ENCODE measurements around the gene RPL35A. TPM values are rescaled to one million over a fixed set of nuclear protein-coding genes. Genes with fewer than 3 reads are reported as not detected.
"Not testable (repeated sequence)": the region's sequence is repeated elsewhere in the genome, so short reads cannot be mapped to it uniquely, and the experiment has no call there.

RPL35A gene
- total and polyA plus RNA-seq, 7 donors: 603 to 2,719 (median 1,719) TPM

DNA sequence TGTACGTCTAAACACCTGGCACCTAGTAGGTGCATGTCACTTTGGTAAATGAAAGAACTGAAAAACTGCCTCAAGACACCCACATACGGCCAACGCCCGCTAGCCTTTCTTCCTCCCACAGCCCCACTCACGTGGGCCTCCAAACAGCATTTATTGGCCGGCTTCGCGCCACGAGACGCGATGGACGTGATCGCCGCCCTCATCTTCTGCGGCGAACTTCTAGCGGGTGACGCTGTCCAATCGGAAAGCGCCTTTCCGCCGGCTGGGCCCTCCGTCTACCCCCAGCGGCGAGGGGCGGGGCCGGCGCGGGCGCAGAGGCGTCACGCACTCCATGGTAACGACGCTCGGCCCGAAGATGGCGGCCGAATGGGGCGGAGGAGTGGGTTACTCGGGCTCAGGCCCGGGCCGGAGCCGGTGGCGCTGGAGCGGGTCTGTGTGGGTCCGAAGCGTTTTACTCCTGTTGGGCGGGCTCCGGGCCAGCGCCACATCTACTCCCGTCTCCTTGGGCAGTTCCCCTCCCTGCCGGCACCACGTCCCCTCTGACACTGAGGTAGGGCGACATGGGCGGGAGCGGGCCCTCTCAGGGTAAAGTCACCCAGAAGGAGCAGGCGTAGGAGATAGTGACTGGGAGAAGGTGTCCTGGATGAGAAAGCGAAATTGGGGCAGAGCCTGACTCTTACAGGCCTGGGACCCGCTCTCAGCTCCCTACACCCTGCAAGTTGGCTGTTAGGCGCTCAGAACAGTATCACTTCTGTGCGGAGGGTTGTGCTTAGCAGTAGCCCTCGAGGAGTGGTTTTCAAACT, 10.1 kb downstream of the RPL35A start, which contains the start of gene LMLN:
Gene LMLN (plus strand): TSS at position 327 of the 803 bp plus-strand sequence. CDS start 29 bp downstream, at position 356.
- no peaks in the 10 kb centered on the region for H3K9me3 ChIP-seq
- DNase-seq: peak; percentile 98
- no peaks in the 10 kb centered on the region for H3K27me3 ChIP-seq
- intact Hi-C loops (cut with DNase I): loop anchor here (1.0 to 10.0 kb wide), 2 partner anchors 10 to 125 kb away; partner anchors contain the start of gene RPL35A
- H3K4me1 ChIP-seq: peaks cover 0 to 28% (median 23%) of the 10 kb centered on the region in 4 donors
- WGBS, 2 donors: 0% methylated on average over 62 of the region's 62 CpGs
- peak within 1 kb of the TSS; percentile 75 to 85 (median 78) for H3K4me3 ChIP-seq
- peaks cover 0 to 20% (median 16%) of the 10 kb centered on the region in 4 donors for H3K36me3 ChIP-seq
- peak within 1 kb of the TSS; percentile 84 to 87 (median 86) for H3K27ac ChIP-seq
- TF ChIP-seq POLR2AphosphoS5 (IDR thresholded peaks at IDR 0.05) (peak; percentile 89 to 94 (median 92)), POLR2A (IDR thresholded peaks at IDR 0.05) (peak; percentile 53 to 67), CTCF (IDR thresholded peaks at IDR 0.05) (no peak), EP300 (IDR thresholded peaks at IDR 0.05) (peak in 1 of 4 donors; percentile 40)

- Histone ChIP-seq H3K9me3 (no peaks in the 10 kb centered on the region), H3K4me3 (peak overlapping the region; percentile 75 to 85 (median 78)), H3K4me1 (peaks cover 0 to 28% (median 23%) of the 10 kb centered on the region in 4 donors), H3K27me3 (no peaks in the 10 kb centered on the region), H3K27ac (peak overlapping the region; percentile 84 to 87 (median 86)), H3K36me3 (peaks cover 0 to 11% (median 7%) of the 10 kb centered on the region in 4 donors)
- DNase-seq: no peak
- WGBS, 2 donors: 9 to 10% methylated on average over 23 of the region's 23 CpGs
- intact Hi-C loops (cut with DNase I): loop anchor here (1.0 kb wide), 1 partner anchor 11 kb away; the partner anchor contains the start of gene RPL35A
- TF ChIP-seq POLR2AphosphoS5 (IDR thresholded peaks at IDR 0.05): no peak
- no peak for TF ChIP-seq POLR2A (IDR thresholded peaks at IDR 0.05)
- no peak for TF ChIP-seq CTCF (IDR thresholded peaks at IDR 0.05)
- no peak for TF ChIP-seq EP300 (IDR thresholded peaks at IDR 0.05)
Measured at GRCh38 chr3:197960694-197961581, 10.9 kb downstream of the RPL35A start.

DNA sequence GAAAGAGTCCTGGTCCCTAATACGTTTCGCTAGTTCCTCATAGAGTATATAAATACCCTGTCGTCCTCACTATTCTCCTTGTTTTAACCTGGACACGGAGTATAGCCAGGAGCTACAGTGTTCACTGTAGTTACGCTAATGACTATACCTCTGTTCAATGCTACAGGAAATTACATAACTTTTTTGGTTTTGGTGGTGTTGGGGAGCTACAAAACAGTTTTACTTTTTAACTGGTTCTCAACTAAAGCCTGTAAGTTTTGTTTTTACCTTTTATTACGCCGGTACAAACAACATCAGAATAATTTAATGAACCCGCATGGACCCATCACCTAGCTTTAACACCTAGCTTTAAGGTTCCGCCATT, 11.6 kb downstream of the RPL35A start:
- H3K4me1 ChIP-seq: peaks cover 0 to 28% (median 23%) of the 10 kb centered on the region in 4 donors
- no peak overlapping the region for H3K27ac ChIP-seq
- H3K36me3 ChIP-seq: peaks cover 0 to 5% (median 1%) of the 10 kb centered on the region in 4 donors
- TF ChIP-seq POLR2A (IDR thresholded peaks at IDR 0.05) (no peak), EP300 (IDR thresholded peaks at IDR 0.05) (no peak), CTCF (IDR thresholded peaks at IDR 0.05) (no peak), POLR2AphosphoS5 (IDR thresholded peaks at IDR 0.05) (no peak)
- H3K27me3 ChIP-seq: no peaks in the 10 kb centered on the region
- DNase-seq: no peak
- H3K9me3 ChIP-seq: no peaks in the 10 kb centered on the region
- intact Hi-C loops (cut with DNase I): no loop called here
- H3K4me3 ChIP-seq: no peak overlapping the region
- 63 to 89% methylated on average over 9 of the region's 9 CpGs for WGBS, 2 donors

GRCh38 chr3:197963019-197963637, 13.1 kb downstream of the RPL35A start:
- whole genome bisulfite sequencing, 2 donors: 91 to 94% methylated on average over 5 of the region's 5 CpGs
- Histone ChIP-seq H3K4me1 (peaks cover 0 to 25% (median 20%) of the 10 kb centered on the region in 4 donors), H3K27ac (no peak overlapping the region), H3K4me3 (no peak overlapping the region), H3K9me3 (no peaks in the 10 kb centered on the region), H3K36me3 (no peaks in the 10 kb centered on the region), H3K27me3 (no peaks in the 10 kb centered on the region)
- intact Hi-C loops (cut with DNase I): no loop called here
- no peak for DNase-seq
- TF ChIP-seq CTCF (IDR thresholded peaks at IDR 0.05): no peak
- TF ChIP-seq EP300 (IDR thresholded peaks at IDR 0.05): no peak
- TF ChIP-seq POLR2AphosphoS5 (IDR thresholded peaks at IDR 0.05): no peak
- no peak for TF ChIP-seq POLR2A (IDR thresholded peaks at IDR 0.05)

- H3K4me3 ChIP-seq; H3K36me3 ChIP-seq; H3K9me3 ChIP-seq; intact Hi-C loops (cut with DNase I); DNase-seq; H3K27me3 ChIP-seq; H3K27ac ChIP-seq; H3K4me1 ChIP-seq: not testable (repeated sequence)
- 95 to 97% methylated on average over 8 of the region's 8 CpGs for WGBS, 2 donors
Measured at GRCh38 chr3:197967337-197967989, 17.5 kb downstream of the RPL35A start.
